Hepatocyte (in vitro differentiated cells): Measurements from ENCODE around the gene LPAR4.

Experiments
- CTCF ChIP-seq: fragments of 200-600 bp; sonication (generic); IDR thresholded peaks from 2 replicates; pipeline ENCODE4 v1.5.1; 2016; ENCODE audit warnings: antibody characterized with exemption, mild to moderate bottlenecking; ENCODE audit not compliant: poor library complexity
- EZH2 ChIP-seq: fragments of 200-600 bp; sonication (generic); IDR thresholded peaks from 2 replicates; pipeline ENCODE4 v1.6.1; 2016; ENCODE audit warnings: antibody characterized with exemption, mild to moderate bottlenecking, borderline replicate concordance

GRCh38 chrX:78747489-78747888 is at the start of gene LPAR4:
- TF ChIP-seq CTCF, result no peak
- no peak for TF ChIP-seq EZH2
